Right atrium auricular region (tissue), 2 donors: ENCODE measurements around the gene QPCTL. TPM values are rescaled to one million over a fixed set of nuclear protein-coding genes. Genes with fewer than 3 reads are reported as not detected.
"Not testable (repeated sequence)": the region's sequence is repeated elsewhere in the genome, so short reads cannot be mapped to it uniquely, and the experiment has no call there.

Experiments used
- DNase-seq: peaks from one replicate; pipeline ENCODE4 v3.0.0-alpha.2; 2019; ENCODE audit warnings: low spot score
- H3K27ac ChIP-seq, 2 donors: fragments of 200-600 bp; sonication (generic); 1 replicate in 1 of 2; 2 replicates in 1 of 2; pipeline ENCODE4 v1.5.1; 2016 to 2019
- H3K27me3 ChIP-seq, 2 donors: fragments of 200-600 bp; sonication (generic); one replicate each; pipeline versions ENCODE4 v1.5.1 to v1.6.0; 2017 to 2019
- H3K36me3 ChIP-seq: fragments of 200-600 bp; sonication (generic); one replicate; pipeline ENCODE4 v1.5.1; 2016
- H3K4me1 ChIP-seq, 2 donors: fragments of 200-600 bp; sonication (generic); one replicate each; pipeline versions ENCODE4 v1.5.1 to v1.6.0; 2017 to 2019
- H3K4me3 ChIP-seq, 2 donors: fragments of 200-600 bp; sonication (generic); 1 replicate in 1 of 2; 2 replicates in 1 of 2; pipeline ENCODE4 v1.5.1; 2017 to 2019; ENCODE audit warnings: mild to moderate bottlenecking in 1 of 2, moderate library complexity in 1 of 2
- H3K9me3 ChIP-seq, 2 donors: fragments of 200-600 bp; sonication (generic); one replicate each; pipeline ENCODE4 v1.5.1; 2019
- CTCF ChIP-seq, 2 donors: fragments of 200-600 bp; sonication (generic); IDR thresholded peaks; one replicate each; pipeline ENCODE4 v1.5.1; 2019; ENCODE audit warnings: antibody characterized with exemption in 2 of 2
- microRNA counts, 2 donors: library from miRNA; unstranded; fragments of <30 nt; microRNA quantifications; one replicate each; lab custom pipeline; 2016 to 2017
- microRNA-seq, 2 donors: library from miRNA; unstranded; fragments of <30 nt; microRNA quantifications; one replicate each; pipeline ENCODE4, GENCODE V29; 2016 to 2017; ENCODE audit warnings: borderline number of aligned reads in 2 of 2, borderline replicate concordance in 1 of 2
- total RNA-seq, 2 donors: library from RNA; depleted of rRNA; stranded (reverse); fragments of >200 nt; gene quantifications; one replicate each; pipeline ENCODE4 v1.1.0, GENCODE V29; 2016

The QPCTL gene
- total RNA-seq, 2 donors from 2014 or later = 2.4 to 3.0 TPM

- no peak overlapping the region for H3K4me3 ChIP-seq
- no peak for TF ChIP-seq CTCF (IDR thresholded peaks at IDR 0.05)
- H3K4me1 ChIP-seq = no peaks in the 10 kb centered on the region
- no peaks in the 10 kb centered on the region for H3K9me3 ChIP-seq
- no peak for DNase-seq
- H3K36me3 ChIP-seq = no peaks in the 10 kb centered on the region
- H3K27ac ChIP-seq = no peak overlapping the region
- no peaks in the 10 kb centered on the region for H3K27me3 ChIP-seq
These were observed 54.4 kb downstream of the QPCTL start for GRCh38 chr19:45746866-45747265.

- no peaks in the 10 kb centered on the region for H3K9me3 ChIP-seq
- no peaks in the 10 kb centered on the region for H3K36me3 ChIP-seq
- no peak for DNase-seq
- no peaks in the 10 kb centered on the region for H3K27me3 ChIP-seq
- H3K4me3 ChIP-seq = no peak overlapping the region
- no peaks in the 10 kb centered on the region for H3K4me1 ChIP-seq
- H3K27ac ChIP-seq = no peak overlapping the region
- no peak for TF ChIP-seq CTCF (IDR thresholded peaks at IDR 0.05)
These were observed 55.0 kb downstream of the QPCTL start for GRCh38 chr19:45747513-45747912.

- DNase-seq, H3K4me1 ChIP-seq, H3K27me3 ChIP-seq, H3K9me3 ChIP-seq, H3K36me3 ChIP-seq, H3K27ac ChIP-seq, H3K4me3 ChIP-seq: not testable (repeated sequence)
These were observed 59.0 kb downstream of the QPCTL start for GRCh38 chr19:45751483-45751882.

- H3K4me3 ChIP-seq = no peak overlapping the region
- no peaks in the 10 kb centered on the region for H3K4me1 ChIP-seq
- no peaks in the 10 kb centered on the region for H3K9me3 ChIP-seq
- no peak for TF ChIP-seq CTCF (IDR thresholded peaks at IDR 0.05)
- no peak for DNase-seq
- no peak overlapping the region for H3K27ac ChIP-seq
- H3K36me3 ChIP-seq = no peaks in the 10 kb centered on the region
- H3K27me3 ChIP-seq = no peaks in the 10 kb centered on the region
These were observed 60.2 kb downstream of the QPCTL start for GRCh38 chr19:45752639-45753038.

GRCh38 chr19:45753548-45753947 lies 61.1 kb downstream of the QPCTL start:
- Histone ChIP-seq H3K27me3 (no peaks in the 10 kb centered on the region), H3K9me3 (no peaks in the 10 kb centered on the region), H3K27ac (no peak overlapping the region), H3K4me1 (no peaks in the 10 kb centered on the region), H3K36me3 (no peaks in the 10 kb centered on the region), H3K4me3 (no peak overlapping the region)
- no peak for DNase-seq
- TF ChIP-seq CTCF (IDR thresholded peaks at IDR 0.05) = no peak

MicroRNAs within 50 kb of the gene (microRNA counts, 767-probe panel; counts per million panel counts)
- microRNA hsa-miR-642a-5p (lab: Ali Mortazavi, UCI) = 3,022 to 7,640 counts per million in 2 donors
- 0 to 31.0 counts per million in 2 donors for microRNA hsa-miR-642b-3p (lab: Ali Mortazavi, UCI)

Small RNA genes within 50 kb of the gene (microRNA-seq; reads per million reads assigned to microRNA genes)
- gene MIR642A (0 reads per million in 2 donors), gene MIR642B (0 reads per million in 2 donors)

Other genes with a start within 250 kb of the QPCTL start
- 10 to 100 TPM; 17.8 to 19.7 TPM for gene FOSB, start 224.7 kb upstream of the QPCTL start, total RNA-seq
- gene RTN2, start 195.6 kb upstream of the QPCTL start, total RNA-seq = 10 to 100 TPM; 22.8 to 24.0 TPM
- 1 to 10 TPM in 1 of 2 donors, not detected in 1; 1.8 TPM for gene PPM1N, start 194.2 kb upstream of the QPCTL start, total RNA-seq
- gene VASP, start 185.2 kb upstream of the QPCTL start, total RNA-seq = 10 to 100 TPM; 61.4 to 61.7 TPM
- gene OPA3, start 107.9 kb upstream of the QPCTL start, total RNA-seq = 10 to 100 TPM; 15.8 to 33.5 TPM
- gene GPR4, start 90.5 kb upstream of the QPCTL start, total RNA-seq = 10 to 100 TPM in 1 of 2 donors, 1 to 10 TPM in 1; 6.2 to 12.1 TPM
- gene EML2, start 53.3 kb upstream of the QPCTL start, total RNA-seq = 10 to 100 TPM; 18.7 to 22.5 TPM
- 1 to 10 TPM; 2.7 to 3.1 TPM for gene GIPR, start 24.4 kb upstream of the QPCTL start, total RNA-seq
- gene SNRPD2, start 713 bp upstream of the QPCTL start, total RNA-seq = 100 to 1,000 TPM; 158 to 201 TPM
- 10 to 100 TPM; 11.6 to 12.1 TPM for gene FBXO46, start 38.2 kb downstream of the QPCTL start, total RNA-seq
- gene MEIOSIN, start 40.8 kb downstream of the QPCTL start, total RNA-seq = under 1 TPM; 0.78 to 0.90 TPM
- 10 to 100 TPM in 1 of 2 donors, 1 to 10 TPM in 1; 9.3 to 18.6 TPM for gene SIX5, start 76.6 kb downstream of the QPCTL start, total RNA-seq
- 100 to 1,000 TPM; 107 to 214 TPM for gene DMPK, start 89.8 kb downstream of the QPCTL start, total RNA-seq
- gene DMWD, start 100.2 kb downstream of the QPCTL start, total RNA-seq = 10 to 100 TPM; 41.5 to 55.9 TPM
- not detected for gene RSPH6A, start 122.6 kb downstream of the QPCTL start, total RNA-seq
- 10 to 100 TPM; 16.4 to 20.6 TPM for gene SYMPK, start 170.5 kb downstream of the QPCTL start, total RNA-seq
- gene FOXA3, start 171.7 kb downstream of the QPCTL start, total RNA-seq = not detected
- gene IRF2BP1, start 193.5 kb downstream of the QPCTL start, total RNA-seq = 10 to 100 TPM; 24.2 to 30.5 TPM
- gene MYPOP, start 209.9 kb downstream of the QPCTL start, total RNA-seq = 1 to 10 TPM; 6.0 to 7.2 TPM
- not detected for gene NANOS2, start 222.1 kb downstream of the QPCTL start, total RNA-seq